ENCODE results near the gene ISCU. TPM values are rescaled to one million over a fixed set of nuclear protein-coding genes. Genes with fewer than 3 reads are reported as not detected.

Gene ISCU
- total and polyA plus RNA-seq, 9 of the 15 experiments (the other 6 are each of a cell fraction or from before 2014, with no cell fraction given), result 15.9 to 92.5 (median 77.3) TPM

DNA sequence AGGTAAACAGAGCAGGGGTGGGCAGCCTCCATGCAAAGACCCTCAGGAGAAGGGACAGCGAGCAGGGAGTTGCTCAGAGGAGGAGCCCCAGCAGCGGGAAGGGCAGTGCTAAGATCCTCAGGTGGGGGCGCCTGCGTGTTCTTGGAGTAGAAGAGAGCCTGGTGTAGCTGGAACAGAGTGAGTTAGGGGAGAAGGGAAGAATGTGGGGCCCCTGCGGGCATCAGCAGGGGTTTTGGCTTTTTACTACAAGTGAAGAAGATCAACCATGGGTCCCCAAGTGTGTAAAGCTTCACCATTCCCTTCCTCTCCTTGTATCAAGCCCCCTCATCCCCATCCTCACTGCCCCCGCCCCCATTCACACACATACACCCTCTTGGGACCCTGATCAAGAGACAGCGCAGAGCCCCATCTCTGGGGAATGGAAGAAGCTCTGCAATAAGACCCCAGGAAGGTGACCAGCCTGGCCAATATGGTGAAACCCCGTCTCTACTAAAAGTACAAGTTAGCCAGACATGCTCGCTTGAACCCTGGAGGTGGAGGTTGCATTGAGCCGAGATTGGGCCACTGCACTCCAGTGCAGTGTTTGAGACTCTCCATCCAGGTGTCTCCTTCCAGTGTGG, 45.7 kb downstream of the ISCU start:
- Histone ChIP-seq H3K9me1 (ENCODE audit: control insufficient read depth, insufficient read depth, low read length) (no peaks in the 10 kb centered on the region), H3K9me3 (replicated peaks; ENCODE audit: control insufficient read depth, insufficient read depth, low read depth, low read length) (no peaks in the 10 kb centered on the region), H3K36me3 (ENCODE audit: control insufficient read depth, insufficient read depth, low read length) (no peaks in the 10 kb centered on the region), H3K4me3 (no peak overlapping the region), H3K4me2 (ENCODE audit: insufficient read depth, low read length) (no peak overlapping the region), H3K4me1 (replicated peaks in 1 of 2; ENCODE audit: control insufficient read depth in 2 of 2, insufficient read depth in 2 of 2, low read length in 2 of 2) (peaks cover 9 to 16% of the 10 kb centered on the region in 2 experiments), H4K20me1 (replicated peaks; ENCODE audit: control insufficient read depth, insufficient read depth, low read length) (no peaks in the 10 kb centered on the region), H3K27me3 (ENCODE audit: control insufficient read depth in 2 of 2, insufficient read depth in 2 of 2, low read length in 2 of 2) (no peaks in the 10 kb centered on the region), H2AFZ (ENCODE audit: low read depth, low read length) (no peak overlapping the region), H3K9ac (ENCODE audit: insufficient read depth in 1 of 2, low read depth in 2 of 2, low read length in 2 of 2) (no peak overlapping the region), H3K27ac (ENCODE audit: extremely low read depth, low read depth, low read length) (no peak overlapping the region), H3K79me2 (ENCODE audit: control insufficient read depth, insufficient read depth, low read length) (no peaks in the 10 kb centered on the region)
- TF ChIP-seq RFX7 (CRISPR knock-in tag; IDR thresholded peaks at IDR 0.05) (no peak), ATF7 (IDR thresholded peaks at IDR 0.05) (no peak), SMARCA5 (IDR thresholded peaks at IDR 0.05) (no peak), BRD4 (IDR thresholded peaks at IDR 0.05) (no peak), SRSF7 (optimal IDR thresholded peaks at IDR 0.05; ENCODE audit: low read depth, low read length) (no peak), ZBTB12 (CRISPR knock-in tag; IDR thresholded peaks at IDR 0.05) (no peak), PTBP1 (IDR thresholded peaks at IDR 0.05; ENCODE audit: low read depth, low read length) (no peak), KLF10 (CRISPR knock-in tag; IDR thresholded peaks at IDR 0.05) (no peak)
- ATAC-seq (no peak), FAIRE-seq (no peak), DNase-seq (ENCODE audit: extremely low read depth in 1 of 4, low spot score in 3 of 4) (no peak)
- ChIA-PET POLR2A (interaction anchor here (0.6 to 1.1 kb wide), 3 partner anchors 10 to 977 kb away, joined by 3 read pairs; no protein-coding TSS in a partner anchor), CTCF (ENCODE audit: low intra/inter-chr PET ratio) (no interaction called here)
- in situ Hi-C loops (cut with MboI), result no loop called here
- intact Hi-C loops (cut with micrococcal nuclease), result no loop called here
- 35% methylated on average over 10 of the region's 10 CpGs for WGBS (ENCODE audit: insufficient coverage, low coverage, missing lambda C conversion rate)
- BruUV-seq (replicated peaks), result no TSS peak
